ENCODE data around the gene ESYT2.
A peak's percentile ranks its signal among the peaks of the same experiment; 100 is the strongest.

The ESYT2 gene

DNA sequence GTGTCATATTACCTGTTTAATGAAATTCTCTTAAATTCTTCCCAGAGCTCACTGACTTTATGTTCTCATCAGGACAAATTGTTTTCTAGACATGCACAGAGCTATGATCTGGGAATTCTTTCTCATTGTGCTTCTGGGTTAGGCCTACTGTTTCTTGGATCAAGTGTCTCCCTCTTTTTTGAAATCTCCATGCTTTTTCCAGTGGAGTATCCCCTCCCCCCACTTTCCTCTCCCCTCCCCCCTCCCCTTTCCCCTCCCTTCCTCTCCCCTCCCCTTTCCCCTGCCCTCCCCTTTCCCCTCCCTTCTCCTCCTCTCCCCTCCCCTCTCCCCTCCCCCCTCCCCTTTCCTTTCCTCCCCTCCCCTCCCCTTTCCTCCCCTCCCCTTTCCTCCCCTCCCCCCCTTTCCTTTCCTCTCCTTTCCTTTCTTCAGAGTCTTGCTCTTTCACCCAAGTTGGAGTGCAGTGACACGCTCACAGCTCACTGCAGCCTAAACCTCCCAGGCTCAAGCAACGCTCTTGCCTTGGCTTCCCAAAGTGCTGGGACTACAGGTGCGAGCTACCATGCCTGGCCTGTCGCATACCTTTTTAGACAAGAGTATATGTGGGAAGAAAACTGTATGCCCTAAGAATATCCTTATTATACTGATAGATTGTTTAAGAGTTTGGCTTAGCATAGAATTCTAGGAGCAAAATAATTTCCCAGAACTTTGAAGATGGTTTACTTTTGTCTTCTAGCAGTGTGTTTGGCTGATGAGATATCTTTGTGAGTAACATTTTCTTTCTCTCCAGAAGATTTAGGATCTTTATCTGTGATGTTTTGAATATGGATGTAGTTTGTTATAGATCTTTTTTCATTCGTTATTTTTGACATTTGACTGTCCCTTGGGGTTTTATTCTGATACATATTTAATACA, 29.5 kb upstream of the ESYT2 start:
- Mint-ChIP-seq H3K4me3 (peak overlapping the region; percentile 80), H3K4me1 (peaks cover 86% of the 10 kb centered on the region), H3K27me3 (ENCODE audit: low read depth, poor library complexity) (peaks cover 6% of the 10 kb centered on the region), H3K36me3 (ENCODE audit: low read depth) (peaks cover 23% of the 10 kb centered on the region), H3K9me3 (peaks cover 5% of the 10 kb centered on the region), H3K27ac (peak overlapping the region; percentile 98)
- TF ChIP-seq, protein P1, sequence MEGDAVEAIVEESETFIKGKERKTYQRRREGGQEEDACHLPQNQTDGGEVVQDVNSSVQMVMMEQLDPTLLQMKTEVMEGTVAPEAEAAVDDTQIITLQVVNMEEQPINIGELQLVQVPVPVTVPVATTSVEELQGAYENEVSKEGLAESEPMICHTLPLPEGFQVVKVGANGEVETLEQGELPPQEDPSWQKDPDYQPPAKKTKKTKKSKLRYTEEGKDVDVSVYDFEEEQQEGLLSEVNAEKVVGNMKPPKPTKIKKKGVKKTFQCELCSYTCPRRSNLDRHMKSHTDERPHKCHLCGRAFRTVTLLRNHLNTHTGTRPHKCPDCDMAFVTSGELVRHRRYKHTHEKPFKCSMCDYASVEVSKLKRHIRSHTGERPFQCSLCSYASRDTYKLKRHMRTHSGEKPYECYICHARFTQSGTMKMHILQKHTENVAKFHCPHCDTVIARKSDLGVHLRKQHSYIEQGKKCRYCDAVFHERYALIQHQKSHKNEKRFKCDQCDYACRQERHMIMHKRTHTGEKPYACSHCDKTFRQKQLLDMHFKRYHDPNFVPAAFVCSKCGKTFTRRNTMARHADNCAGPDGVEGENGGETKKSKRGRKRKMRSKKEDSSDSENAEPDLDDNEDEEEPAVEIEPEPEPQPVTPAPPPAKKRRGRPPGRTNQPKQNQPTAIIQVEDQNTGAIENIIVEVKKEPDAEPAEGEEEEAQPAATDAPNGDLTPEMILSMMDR (IDR thresholded peaks at IDR 0.05) = no peak
- DNase-seq = no peak

DNA sequence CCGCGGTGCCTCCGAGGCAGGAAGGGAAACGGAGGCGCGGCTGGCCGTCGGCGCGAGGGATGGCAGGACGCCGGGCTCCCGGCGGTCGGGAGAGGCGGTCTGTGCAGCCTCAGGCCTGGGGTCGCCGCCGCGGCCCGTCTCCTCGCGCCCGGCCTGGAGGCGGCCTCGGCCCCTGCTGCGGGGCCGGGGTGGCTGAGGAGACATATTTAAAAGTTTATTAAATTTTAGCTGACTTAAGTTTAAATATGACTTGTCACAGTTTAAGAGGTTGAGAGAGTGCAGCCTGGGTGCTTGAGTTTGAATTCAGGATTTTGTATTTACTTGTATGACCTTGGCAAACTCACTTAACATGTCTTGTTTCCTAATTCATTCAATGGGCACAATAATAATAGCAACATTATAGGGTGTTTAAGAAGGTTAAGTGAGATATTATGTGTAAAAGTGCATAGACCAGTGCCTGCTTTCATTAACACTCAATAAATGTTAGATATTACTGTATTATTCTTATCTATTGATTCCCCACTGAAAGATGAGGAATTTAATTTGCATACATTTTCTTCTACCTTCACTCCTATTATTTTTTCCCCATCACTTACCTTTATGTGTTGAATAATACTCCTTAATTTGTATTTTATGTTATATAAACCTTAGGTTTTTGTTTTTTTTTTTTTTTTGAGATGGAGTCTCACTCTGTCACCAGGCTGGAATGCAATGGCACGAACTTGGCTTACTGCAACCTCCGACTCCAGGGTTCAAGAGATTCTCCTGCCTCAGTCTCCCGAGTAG, 27.8 kb upstream of the ESYT2 start:
- H3K4me1 Mint-ChIP-seq = peaks cover 72% of the 10 kb centered on the region
- H3K4me3 Mint-ChIP-seq = peak overlapping the region; percentile 98
- H3K27ac Mint-ChIP-seq = peak overlapping the region; percentile 39
- DNase-seq = no peak
- peaks cover 10% of the 10 kb centered on the region for H3K36me3 Mint-ChIP-seq (ENCODE audit: low read depth)
- TF ChIP-seq, protein P1 (IDR thresholded peaks at IDR 0.05) = no peak
- peaks cover 3% of the 10 kb centered on the region for H3K27me3 Mint-ChIP-seq (ENCODE audit: low read depth, poor library complexity)
- peaks cover 2% of the 10 kb centered on the region for H3K9me3 Mint-ChIP-seq

DNA sequence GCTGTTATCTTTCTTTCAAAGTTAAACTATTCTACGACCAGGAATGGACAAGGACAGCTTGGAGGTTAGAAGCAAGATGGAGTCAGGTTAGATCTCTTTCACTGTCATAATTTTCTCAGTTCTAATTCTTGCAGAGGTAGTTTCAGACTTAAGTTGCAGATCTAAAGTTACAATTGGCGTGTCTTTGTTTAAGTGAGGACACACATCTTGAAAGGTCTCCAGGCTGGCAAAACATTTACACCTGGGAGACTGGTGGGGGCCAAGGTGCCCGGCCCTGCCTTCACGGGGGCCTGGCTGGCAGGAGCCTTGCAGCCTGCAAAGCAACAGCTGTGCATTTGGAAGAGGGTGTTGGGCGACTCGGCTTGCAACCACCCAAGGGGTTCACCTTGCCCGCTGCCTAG, 25.4 kb upstream of the ESYT2 start:
- Mint-ChIP-seq H3K4me1 (peaks cover 49% of the 10 kb centered on the region), H3K36me3 (ENCODE audit: low read depth) (no peaks in the 10 kb centered on the region), H3K27me3 (ENCODE audit: low read depth, poor library complexity) (peaks cover 3% of the 10 kb centered on the region), H3K9me3 (no peaks in the 10 kb centered on the region), H3K4me3 (peak overlapping the region; percentile 98), H3K27ac (no peak overlapping the region)
- no peak for DNase-seq
- TF ChIP-seq, protein P1 (IDR thresholded peaks at IDR 0.05) = no peak

DNA sequence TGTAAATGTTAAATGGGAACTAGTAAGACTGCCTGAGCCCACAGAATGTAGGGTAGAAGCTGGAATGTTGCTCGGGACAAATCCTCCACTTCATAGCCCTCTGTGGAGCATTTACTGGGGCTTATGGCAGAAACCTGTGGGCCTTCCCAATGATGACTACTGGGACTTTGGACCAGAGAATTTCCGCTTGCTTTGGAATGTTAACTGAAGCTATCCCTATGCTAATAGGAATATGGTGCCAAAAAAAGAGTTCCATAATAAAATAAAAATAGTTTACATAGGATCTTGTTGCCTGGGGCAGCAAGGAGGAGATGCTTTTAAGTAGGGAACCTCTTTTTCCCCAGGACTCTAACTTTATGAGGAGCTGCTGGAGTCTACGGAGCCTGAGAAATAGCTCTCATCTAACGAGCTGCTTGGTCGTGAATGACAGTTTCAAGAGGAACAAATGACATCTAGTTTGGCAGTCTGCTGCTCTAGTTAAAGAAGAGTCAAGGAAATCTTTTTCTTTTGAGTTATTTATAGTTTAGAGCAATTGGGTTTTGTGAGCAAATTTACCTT, 21.3 kb upstream of the ESYT2 start:
- TF ChIP-seq, protein P1 (IDR thresholded peaks at IDR 0.05) = no peak
- Mint-ChIP-seq H3K9me3 (peaks cover 28% of the 10 kb centered on the region), H3K4me1 (peaks cover 20% of the 10 kb centered on the region), H3K4me3 (no peak overlapping the region), H3K27me3 (ENCODE audit: low read depth, poor library complexity) (peaks cover 3% of the 10 kb centered on the region), H3K36me3 (ENCODE audit: low read depth) (no peaks in the 10 kb centered on the region), H3K27ac (no peak overlapping the region)
- no peak for DNase-seq

DNA sequence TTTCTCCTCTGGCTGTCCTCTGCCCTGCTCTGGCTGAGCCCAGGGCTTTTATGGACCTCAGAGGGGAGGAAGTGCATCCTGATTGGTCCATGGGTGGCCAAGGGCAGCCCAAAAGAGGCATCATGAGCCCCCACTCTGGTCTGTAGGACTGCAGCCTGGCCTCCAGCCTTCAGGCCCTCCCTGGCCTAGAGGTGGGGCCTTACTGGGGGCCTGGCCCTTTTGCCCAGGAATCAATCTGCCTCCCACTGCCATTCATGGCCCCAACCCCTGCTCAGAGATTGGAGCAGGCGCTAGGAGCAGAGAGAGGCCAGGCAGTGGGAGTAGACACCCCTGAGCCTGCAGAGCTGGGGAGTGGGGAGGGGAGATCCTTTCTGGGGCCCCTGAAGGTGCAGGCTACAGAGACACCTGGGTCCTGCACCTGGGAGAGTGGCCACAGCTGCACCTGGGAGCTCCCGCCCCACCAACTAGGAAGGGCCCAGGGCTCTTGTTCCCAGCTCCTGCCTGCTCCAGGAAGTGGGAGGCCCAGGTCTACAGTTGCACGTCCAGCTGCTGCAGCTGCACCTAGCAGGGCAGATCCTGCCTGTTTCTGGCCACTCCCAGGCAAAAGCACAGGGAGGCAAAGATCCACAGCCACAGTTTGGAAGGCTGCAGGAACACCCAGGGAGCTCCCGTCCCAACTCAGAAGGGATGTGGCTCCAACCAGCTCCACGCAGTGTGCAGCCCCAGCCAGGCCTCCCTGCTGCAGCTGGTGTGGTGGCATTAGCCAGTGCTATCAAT, 20.6 kb upstream of the ESYT2 start:
- Mint-ChIP-seq H3K4me1 (peaks cover 16% of the 10 kb centered on the region), H3K36me3 (ENCODE audit: low read depth) (no peaks in the 10 kb centered on the region), H3K9me3 (peaks cover 34% of the 10 kb centered on the region), H3K27ac (no peak overlapping the region), H3K27me3 (ENCODE audit: low read depth, poor library complexity) (peaks cover 3% of the 10 kb centered on the region), H3K4me3 (no peak overlapping the region)
- TF ChIP-seq, protein P1 (IDR thresholded peaks at IDR 0.05) = no peak
- DNase-seq = no peak

All from nephron progenitor cell (in vitro differentiated cells).